ENCODE data around the gene AK6. TPM values are rescaled to one million over a fixed set of nuclear protein-coding genes. Genes with fewer than 3 reads are reported as not detected.

The AK6 gene
- polyA plus RNA-seq, 1 experiment = 92.4 TPM

GRCh38 chr5:69317391-69317790 is 51.9 kb downstream of the AK6 start:
- TF ChIP-seq, protein P1, sequence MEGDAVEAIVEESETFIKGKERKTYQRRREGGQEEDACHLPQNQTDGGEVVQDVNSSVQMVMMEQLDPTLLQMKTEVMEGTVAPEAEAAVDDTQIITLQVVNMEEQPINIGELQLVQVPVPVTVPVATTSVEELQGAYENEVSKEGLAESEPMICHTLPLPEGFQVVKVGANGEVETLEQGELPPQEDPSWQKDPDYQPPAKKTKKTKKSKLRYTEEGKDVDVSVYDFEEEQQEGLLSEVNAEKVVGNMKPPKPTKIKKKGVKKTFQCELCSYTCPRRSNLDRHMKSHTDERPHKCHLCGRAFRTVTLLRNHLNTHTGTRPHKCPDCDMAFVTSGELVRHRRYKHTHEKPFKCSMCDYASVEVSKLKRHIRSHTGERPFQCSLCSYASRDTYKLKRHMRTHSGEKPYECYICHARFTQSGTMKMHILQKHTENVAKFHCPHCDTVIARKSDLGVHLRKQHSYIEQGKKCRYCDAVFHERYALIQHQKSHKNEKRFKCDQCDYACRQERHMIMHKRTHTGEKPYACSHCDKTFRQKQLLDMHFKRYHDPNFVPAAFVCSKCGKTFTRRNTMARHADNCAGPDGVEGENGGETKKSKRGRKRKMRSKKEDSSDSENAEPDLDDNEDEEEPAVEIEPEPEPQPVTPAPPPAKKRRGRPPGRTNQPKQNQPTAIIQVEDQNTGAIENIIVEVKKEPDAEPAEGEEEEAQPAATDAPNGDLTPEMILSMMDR (IDR thresholded peaks at IDR 0.05; ENCODE audit: low read depth, low read length) = no peak
- Histone ChIP-seq H3K4me3 (ENCODE audit: low read depth, low read length) (no peak overlapping the region), H3K27me3 (ENCODE audit: control insufficient read depth, insufficient read depth, low read length) (no peaks in the 10 kb centered on the region), H3K27ac (ENCODE audit: low read depth, low read length) (no peak overlapping the region), H3K9me3 (ENCODE audit: control insufficient read depth, insufficient read depth, low read length) (no peaks in the 10 kb centered on the region)
- CTCF ChIA-PET = interaction anchor here (0.5 kb wide), 1 partner anchor 31 kb away, joined by 3 read pairs; no protein-coding TSS in a partner anchor
- no peak for DNase-seq (ENCODE audit: low read depth, low spot score)
- POLR2A ChIA-PET = no interaction called here

DNA sequence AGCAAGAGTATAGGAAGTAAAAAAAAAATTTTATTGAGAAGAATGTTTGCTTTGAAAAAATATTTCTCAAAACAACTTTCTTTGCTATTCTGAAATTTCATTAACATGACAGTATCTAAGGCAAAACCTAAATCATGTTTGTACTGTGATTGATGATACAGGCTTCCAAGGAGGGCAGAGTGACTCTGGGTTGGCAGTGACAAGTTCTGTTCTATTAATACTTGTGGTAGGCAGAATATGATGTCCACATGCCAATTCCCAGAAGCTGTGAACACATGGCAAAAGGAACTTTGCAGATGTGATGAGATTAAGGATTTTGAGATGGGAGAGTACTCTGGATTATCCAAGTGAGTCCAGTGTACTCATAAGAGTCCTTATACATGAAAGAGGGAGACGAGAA is 53.3 kb downstream of the AK6 start:
- Histone ChIP-seq H3K27ac (ENCODE audit: low read depth, low read length) (no peak overlapping the region), H3K27me3 (ENCODE audit: control insufficient read depth, insufficient read depth, low read length) (no peaks in the 10 kb centered on the region), H3K9me3 (ENCODE audit: control insufficient read depth, insufficient read depth, low read length) (no peaks in the 10 kb centered on the region), H3K4me3 (ENCODE audit: low read depth, low read length) (no peak overlapping the region)
- ChIA-PET POLR2A (no interaction called here), CTCF (interaction anchor here (0.5 to 1.0 kb wide), 4 partner anchors 9 to 50 kb away, joined by 5 to 7 read pairs (median 6); no protein-coding TSS in a partner anchor)
- TF ChIP-seq, protein P1 (IDR thresholded peaks at IDR 0.05; ENCODE audit: low read depth, low read length) = no peak
- no peak for DNase-seq (ENCODE audit: low read depth, low spot score)

GRCh38 chr5:69313428-69313827 is 55.9 kb downstream of the AK6 start:
- Histone ChIP-seq H3K4me3 (ENCODE audit: low read depth, low read length) (no peak overlapping the region), H3K27me3 (ENCODE audit: control insufficient read depth, insufficient read depth, low read length) (no peaks in the 10 kb centered on the region), H3K9me3 (ENCODE audit: control insufficient read depth, insufficient read depth, low read length) (peaks cover 5% of the 10 kb centered on the region; the same call in 1 of the 2 replicates), H3K27ac (ENCODE audit: low read depth, low read length) (no peak overlapping the region)
- ChIA-PET CTCF (no interaction called here), POLR2A (no interaction called here)
- TF ChIP-seq, protein P1 (IDR thresholded peaks at IDR 0.05; ENCODE audit: low read depth, low read length) = no peak
- DNase-seq (ENCODE audit: low read depth, low spot score) = no peak

DNA sequence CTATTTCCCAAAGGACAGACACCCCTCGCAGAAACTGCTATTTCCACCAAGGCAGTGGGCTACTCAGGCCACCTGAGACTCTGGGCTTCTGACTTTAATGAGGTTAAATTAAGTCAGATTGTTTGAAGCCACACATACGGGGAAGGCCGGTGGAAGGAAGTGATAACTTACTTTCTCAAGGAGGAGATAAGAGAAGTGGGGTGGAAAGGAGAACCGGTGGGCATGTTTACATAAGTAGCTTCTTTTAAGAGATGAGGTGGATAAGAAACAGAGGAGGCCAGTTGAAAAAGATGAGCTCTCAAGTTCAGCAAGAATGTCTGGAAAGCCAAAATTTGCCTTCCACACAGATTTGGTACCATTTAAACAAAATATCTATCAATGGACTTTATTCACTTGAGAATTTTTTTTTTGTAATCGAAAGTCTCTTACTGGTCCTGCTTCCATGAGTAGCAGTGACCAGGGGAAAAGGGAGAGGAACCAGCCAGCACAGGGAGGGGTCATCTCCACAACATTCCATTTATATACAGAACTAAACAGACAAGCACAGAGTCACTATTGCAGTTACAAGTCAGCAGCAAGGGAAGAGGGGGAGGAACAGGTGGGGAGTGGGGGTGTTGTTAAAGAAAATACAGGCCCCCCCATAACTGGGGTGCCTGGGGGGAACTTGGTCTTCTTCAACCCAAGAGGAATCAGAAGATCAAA is 56.7 kb downstream of the AK6 start:
- TF ChIP-seq, protein P1 (IDR thresholded peaks at IDR 0.05; ENCODE audit: low read depth, low read length) = no peak
- DNase-seq (ENCODE audit: low read depth, low spot score) = no peak
- Histone ChIP-seq H3K27me3 (ENCODE audit: control insufficient read depth, insufficient read depth, low read length) (no peaks in the 10 kb centered on the region), H3K27ac (ENCODE audit: low read depth, low read length) (no peak overlapping the region), H3K4me3 (ENCODE audit: low read depth, low read length) (no peak overlapping the region), H3K9me3 (ENCODE audit: control insufficient read depth, insufficient read depth, low read length) (peaks cover 5% of the 10 kb centered on the region; the same call in 1 of the 2 replicates)
- CTCF ChIA-PET = interaction anchor here (0.8 to 1.0 kb wide), 2 partner anchors 22 to 219 kb away, joined by 3 to 7 read pairs; no protein-coding TSS in a partner anchor
- POLR2A ChIA-PET = no interaction called here

DNA sequence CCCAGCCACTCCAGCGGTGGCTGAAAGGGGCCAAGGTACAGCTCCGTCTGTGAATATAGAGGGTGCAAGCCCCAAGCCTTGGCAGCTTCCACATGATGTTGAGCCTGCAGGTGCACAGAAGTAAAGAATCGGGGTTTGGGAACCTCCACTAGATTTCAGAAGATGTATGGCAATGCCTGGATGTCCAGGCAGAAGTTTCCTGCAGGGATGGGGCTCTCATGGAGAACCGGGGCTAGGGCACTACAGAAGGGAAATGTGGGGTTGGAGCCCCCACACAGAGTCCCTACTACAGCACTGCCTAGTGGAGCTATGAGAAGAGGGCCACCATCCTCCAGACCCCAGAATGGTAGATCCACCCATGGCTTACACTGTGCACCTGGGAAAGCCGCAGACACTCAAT is 59.9 kb downstream of the AK6 start:
- Histone ChIP-seq H3K27me3 (ENCODE audit: control insufficient read depth, insufficient read depth, low read length) (no peaks in the 10 kb centered on the region), H3K9me3 (ENCODE audit: control insufficient read depth, insufficient read depth, low read length) (peaks cover 5% of the 10 kb centered on the region; the same call in 1 of the 2 replicates), H3K4me3 (ENCODE audit: low read depth, low read length) (no peak overlapping the region), H3K27ac (ENCODE audit: low read depth, low read length) (no peak overlapping the region)
- no peak for DNase-seq (ENCODE audit: low read depth, low spot score)
- ChIA-PET CTCF (no interaction called here), POLR2A (no interaction called here)
- TF ChIP-seq, protein P1 (IDR thresholded peaks at IDR 0.05; ENCODE audit: low read depth, low read length) = no peak
